SK-N-SH (cell line): ENCODE measurements around the gene RRH.

Source experiments
- CTCF ChIP-seq: fragments of 200-600 bp; sonication (generic); IDR thresholded peaks from 2 replicates; pipeline ENCODE4 v1.6.1; 2017; ENCODE audit warnings: antibody characterized with exemption, mild to moderate bottlenecking, moderate library complexity
- EZH2phosphoT487 ChIP-seq: fragments of 200-600 bp; sonication (generic); IDR thresholded peaks from 2 replicates; pipeline ENCODE4 v1.6.1; 2017; ENCODE audit warnings: low read depth, mixed run types, mild to moderate bottlenecking, antibody characterized with exemption, moderate library complexity, borderline replicate concordance
- POLR2AphosphoS5 ChIP-seq: IDR thresholded peaks from 2 replicates; pipeline ENCODE4 v1.6.1; 2012; ENCODE audit warnings: low read depth, low read length
- TF ChIP-seq, protein P1 (sequence below): IDR thresholded peaks from 2 replicates; pipeline ENCODE4 v1.6.1; 2012; ENCODE audit warnings: mild to moderate bottlenecking, low read depth, low read length, moderate library complexity

DNA sequence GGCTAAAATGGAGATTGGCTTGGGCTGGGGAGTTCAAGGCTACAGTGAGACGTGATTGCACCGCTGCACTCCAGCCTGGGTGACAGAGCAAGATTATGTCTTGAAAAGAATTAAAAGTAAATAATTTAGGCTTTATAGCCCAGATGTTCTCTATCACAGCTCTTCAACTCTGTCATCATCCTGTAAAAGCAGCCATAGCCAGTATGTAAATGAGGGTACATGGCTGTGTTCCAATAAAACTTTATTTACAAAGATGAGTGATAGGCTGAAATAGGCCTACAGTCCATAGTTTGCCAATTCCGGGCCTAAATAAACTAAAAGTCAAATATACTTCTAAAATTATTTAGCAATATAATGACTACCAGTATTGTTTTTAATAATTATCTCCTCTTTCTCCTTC is 9.2 kb downstream of the RRH start:
- TF ChIP-seq CTCF, result no peak
- TF ChIP-seq EZH2phosphoT487, result no peak
- no peak for TF ChIP-seq POLR2AphosphoS5
- TF ChIP-seq, protein P1, sequence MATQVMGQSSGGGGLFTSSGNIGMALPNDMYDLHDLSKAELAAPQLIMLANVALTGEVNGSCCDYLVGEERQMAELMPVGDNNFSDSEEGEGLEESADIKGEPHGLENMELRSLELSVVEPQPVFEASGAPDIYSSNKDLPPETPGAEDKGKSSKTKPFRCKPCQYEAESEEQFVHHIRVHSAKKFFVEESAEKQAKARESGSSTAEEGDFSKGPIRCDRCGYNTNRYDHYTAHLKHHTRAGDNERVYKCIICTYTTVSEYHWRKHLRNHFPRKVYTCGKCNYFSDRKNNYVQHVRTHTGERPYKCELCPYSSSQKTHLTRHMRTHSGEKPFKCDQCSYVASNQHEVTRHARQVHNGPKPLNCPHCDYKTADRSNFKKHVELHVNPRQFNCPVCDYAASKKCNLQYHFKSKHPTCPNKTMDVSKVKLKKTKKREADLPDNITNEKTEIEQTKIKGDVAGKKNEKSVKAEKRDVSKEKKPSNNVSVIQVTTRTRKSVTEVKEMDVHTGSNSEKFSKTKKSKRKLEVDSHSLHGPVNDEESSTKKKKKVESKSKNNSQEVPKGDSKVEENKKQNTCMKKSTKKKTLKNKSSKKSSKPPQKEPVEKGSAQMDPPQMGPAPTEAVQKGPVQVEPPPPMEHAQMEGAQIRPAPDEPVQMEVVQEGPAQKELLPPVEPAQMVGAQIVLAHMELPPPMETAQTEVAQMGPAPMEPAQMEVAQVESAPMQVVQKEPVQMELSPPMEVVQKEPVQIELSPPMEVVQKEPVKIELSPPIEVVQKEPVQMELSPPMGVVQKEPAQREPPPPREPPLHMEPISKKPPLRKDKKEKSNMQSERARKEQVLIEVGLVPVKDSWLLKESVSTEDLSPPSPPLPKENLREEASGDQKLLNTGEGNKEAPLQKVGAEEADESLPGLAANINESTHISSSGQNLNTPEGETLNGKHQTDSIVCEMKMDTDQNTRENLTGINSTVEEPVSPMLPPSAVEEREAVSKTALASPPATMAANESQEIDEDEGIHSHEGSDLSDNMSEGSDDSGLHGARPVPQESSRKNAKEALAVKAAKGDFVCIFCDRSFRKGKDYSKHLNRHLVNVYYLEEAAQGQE, result no peak
